Panc1 (cell line): ENCODE data around the gene CARMIL3. TPM values are rescaled to one million over a fixed set of nuclear protein-coding genes. Genes with fewer than 3 reads are reported as not detected.

Experiments used
- ATAC-seq: fragments of 200-7000 bp; cut with Tn5 transposase; 2 replicates; pipeline ENCODE4 v1.9.1; 2020; ENCODE audit warnings: mild to moderate bottlenecking, moderate library complexity
- BruUV-seq: library from RNA; stranded (reverse); fragments of 400-500 nt; replicated peaks from 2 replicates; lab custom pipeline; 2021; lab: Mats Ljungman, UMichigan
- CTCF ChIA-PET: fragments of 300-600 bp; sonication (Branson Sonifier 250); formaldehyde crosslinking; loops from one replicate; lab custom pipeline; 2022; ENCODE audit warnings: antibody characterized with exemption; lab: Charles Lee
- POLR2A ChIA-PET: fragments of 300-600 bp; sonication (Branson Sonifier 250); formaldehyde crosslinking; loops from one replicate; lab custom pipeline; 2022; ENCODE audit warnings: antibody characterized with exemption; lab: Charles Lee
- DNase-seq: peaks from one replicate; pipeline ENCODE4 v3.0.0-alpha.2; 2010; ENCODE audit warnings: low read depth, low spot score
- H3K27ac ChIP-seq: 2 replicates; pipeline ENCODE4 v1.5.1; 2011; ENCODE audit warnings: mild to moderate bottlenecking, low read length, inconsistent platforms
- H3K27me3 ChIP-seq: fragments of 200-500 bp; sonication (Bioruptor generic); 2 replicates; pipeline ENCODE4 v1.6.0; 2014; ENCODE audit warnings: low read length, inconsistent platforms; ENCODE audit not compliant: control insufficient read depth, insufficient read depth
- H3K36me3 ChIP-seq: fragments of 200-500 bp; sonication (Bioruptor generic); 2 replicates; pipeline ENCODE4 v1.5.1; 2014; ENCODE audit warnings: inconsistent platforms, mild to moderate bottlenecking, low read length, moderate library complexity; ENCODE audit not compliant: control insufficient read depth, insufficient read depth
- H3K4me1 ChIP-seq: 2 replicates; pipeline ENCODE4 v1.5.1; 2011; ENCODE audit warnings: inconsistent platforms, mild to moderate bottlenecking, low read length, moderate library complexity; ENCODE audit not compliant: control insufficient read depth, insufficient read depth
- H3K4me3 ChIP-seq, 2 experiments: 2 replicates each; pipeline ENCODE4 v1.5.1; 2011 to 2012; ENCODE audit warnings: low read depth in 2 of 2, low read length in 2 of 2, mild to moderate bottlenecking in 2 of 2, inconsistent platforms in 1 of 2, moderate library complexity in 1 of 2
- H3K9me3 ChIP-seq: fragments of 200-500 bp; sonication (Bioruptor generic); 2 replicates; pipeline ENCODE4 v1.5.1; 2014; ENCODE audit warnings: low read depth, mild to moderate bottlenecking, inconsistent platforms, low read length, moderate library complexity; ENCODE audit not compliant: control insufficient read depth, insufficient read depth
- POLR2AphosphoS5 ChIP-seq: IDR thresholded peaks from 2 replicates; pipeline ENCODE4 v1.6.1; 2012; ENCODE audit warnings: mild to moderate bottlenecking, low read depth, low read length, moderate library complexity
- SIN3A ChIP-seq: IDR thresholded peaks from 2 replicates; pipeline ENCODE4 v1.6.1; 2012; ENCODE audit warnings: low read depth, mild to moderate bottlenecking, low read length, moderate library complexity, borderline replicate concordance; ENCODE audit not compliant: insufficient read depth
- TCF7L2 ChIP-seq: IDR thresholded peaks from 2 replicates; pipeline ENCODE4 v1.6.1; 2011; ENCODE audit warnings: mild to moderate bottlenecking, low read depth, low read length, inconsistent platforms
- in situ Hi-C: cut with HindIII; loops from 2 replicates; pipeline ENCODE4 v1.10.0; 2016; ENCODE audit warnings: low sequenced_read_pairs, low pct_unique_long_range_greater_than_20kb
- intact Hi-C: fragments of 100-400 bp; cut with micrococcal nuclease; formaldehyde crosslinking; loops from one replicate; pipeline ENCODE4 v1.10.0; 2022; ENCODE audit not compliant: unreplicated experiment
- total RNA-seq: library from RNA; stranded (reverse); gene quantifications from one replicate; pipeline ENCODE4 v1.2.1, GENCODE V29; 2021; ENCODE audit not compliant: unreplicated experiment
- TF ChIP-seq, protein P1 (sequence below): fragments of 450-650 bp; IDR thresholded peaks from 2 replicates; pipeline ENCODE4 v1.5.1; 2017; ENCODE audit warnings: mild to moderate bottlenecking
- TF ChIP-seq, protein P2 (sequence below), 2 experiments: IDR thresholded peaks; 2 replicates each; pipeline ENCODE4 v1.6.1; 2011 to 2012; ENCODE audit warnings: low read depth in 2 of 2, control low read depth in 1 of 2, low read length in 1 of 2, mild to moderate bottlenecking in 1 of 2, moderate library complexity in 1 of 2; ENCODE audit not compliant: insufficient read depth in 1 of 2

CARMIL3 gene
- total RNA-seq, 1 experiment from 2014 or later: 0.15 TPM

GRCh38 chr14:24080142-24080530 is 28.3 kb downstream of the CARMIL3 start:
- no TSS peak for BruUV-seq
- H3K9me3 ChIP-seq: no peaks in the 10 kb centered on the region
- POLR2A ChIA-PET: no interaction called here
- H3K27me3 ChIP-seq: no peaks in the 10 kb centered on the region
- CTCF ChIA-PET: interaction anchor here (1.5 kb wide), 1 partner anchor 22 kb away, joined by 6 read pairs; no protein-coding TSS in a partner anchor
- intact Hi-C loops: no loop called here
- H3K4me1 ChIP-seq: peaks cover 9% of the 10 kb centered on the region; the same call in 1 of the 2 replicates
- no peak overlapping the region for H3K27ac ChIP-seq
- H3K4me3 ChIP-seq: no peak overlapping the region
- DNase-seq: no peak
- no peak for ATAC-seq
- H3K36me3 ChIP-seq: no peaks in the 10 kb centered on the region; the same call in 1 of the 2 replicates
- in situ Hi-C loops: no loop called here
- TF ChIP-seq SIN3A (no peak), POLR2AphosphoS5 (no peak), TCF7L2 (no peak)
- TF ChIP-seq, protein P1, sequence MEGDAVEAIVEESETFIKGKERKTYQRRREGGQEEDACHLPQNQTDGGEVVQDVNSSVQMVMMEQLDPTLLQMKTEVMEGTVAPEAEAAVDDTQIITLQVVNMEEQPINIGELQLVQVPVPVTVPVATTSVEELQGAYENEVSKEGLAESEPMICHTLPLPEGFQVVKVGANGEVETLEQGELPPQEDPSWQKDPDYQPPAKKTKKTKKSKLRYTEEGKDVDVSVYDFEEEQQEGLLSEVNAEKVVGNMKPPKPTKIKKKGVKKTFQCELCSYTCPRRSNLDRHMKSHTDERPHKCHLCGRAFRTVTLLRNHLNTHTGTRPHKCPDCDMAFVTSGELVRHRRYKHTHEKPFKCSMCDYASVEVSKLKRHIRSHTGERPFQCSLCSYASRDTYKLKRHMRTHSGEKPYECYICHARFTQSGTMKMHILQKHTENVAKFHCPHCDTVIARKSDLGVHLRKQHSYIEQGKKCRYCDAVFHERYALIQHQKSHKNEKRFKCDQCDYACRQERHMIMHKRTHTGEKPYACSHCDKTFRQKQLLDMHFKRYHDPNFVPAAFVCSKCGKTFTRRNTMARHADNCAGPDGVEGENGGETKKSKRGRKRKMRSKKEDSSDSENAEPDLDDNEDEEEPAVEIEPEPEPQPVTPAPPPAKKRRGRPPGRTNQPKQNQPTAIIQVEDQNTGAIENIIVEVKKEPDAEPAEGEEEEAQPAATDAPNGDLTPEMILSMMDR: no peak
- TF ChIP-seq, protein P2, sequence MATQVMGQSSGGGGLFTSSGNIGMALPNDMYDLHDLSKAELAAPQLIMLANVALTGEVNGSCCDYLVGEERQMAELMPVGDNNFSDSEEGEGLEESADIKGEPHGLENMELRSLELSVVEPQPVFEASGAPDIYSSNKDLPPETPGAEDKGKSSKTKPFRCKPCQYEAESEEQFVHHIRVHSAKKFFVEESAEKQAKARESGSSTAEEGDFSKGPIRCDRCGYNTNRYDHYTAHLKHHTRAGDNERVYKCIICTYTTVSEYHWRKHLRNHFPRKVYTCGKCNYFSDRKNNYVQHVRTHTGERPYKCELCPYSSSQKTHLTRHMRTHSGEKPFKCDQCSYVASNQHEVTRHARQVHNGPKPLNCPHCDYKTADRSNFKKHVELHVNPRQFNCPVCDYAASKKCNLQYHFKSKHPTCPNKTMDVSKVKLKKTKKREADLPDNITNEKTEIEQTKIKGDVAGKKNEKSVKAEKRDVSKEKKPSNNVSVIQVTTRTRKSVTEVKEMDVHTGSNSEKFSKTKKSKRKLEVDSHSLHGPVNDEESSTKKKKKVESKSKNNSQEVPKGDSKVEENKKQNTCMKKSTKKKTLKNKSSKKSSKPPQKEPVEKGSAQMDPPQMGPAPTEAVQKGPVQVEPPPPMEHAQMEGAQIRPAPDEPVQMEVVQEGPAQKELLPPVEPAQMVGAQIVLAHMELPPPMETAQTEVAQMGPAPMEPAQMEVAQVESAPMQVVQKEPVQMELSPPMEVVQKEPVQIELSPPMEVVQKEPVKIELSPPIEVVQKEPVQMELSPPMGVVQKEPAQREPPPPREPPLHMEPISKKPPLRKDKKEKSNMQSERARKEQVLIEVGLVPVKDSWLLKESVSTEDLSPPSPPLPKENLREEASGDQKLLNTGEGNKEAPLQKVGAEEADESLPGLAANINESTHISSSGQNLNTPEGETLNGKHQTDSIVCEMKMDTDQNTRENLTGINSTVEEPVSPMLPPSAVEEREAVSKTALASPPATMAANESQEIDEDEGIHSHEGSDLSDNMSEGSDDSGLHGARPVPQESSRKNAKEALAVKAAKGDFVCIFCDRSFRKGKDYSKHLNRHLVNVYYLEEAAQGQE (IDR thresholded peaks at IDR 0.05; ENCODE audit: insufficient read depth in 1 of 2, low read depth in 2 of 2, low read length in 1 of 2): no peak

DNA sequence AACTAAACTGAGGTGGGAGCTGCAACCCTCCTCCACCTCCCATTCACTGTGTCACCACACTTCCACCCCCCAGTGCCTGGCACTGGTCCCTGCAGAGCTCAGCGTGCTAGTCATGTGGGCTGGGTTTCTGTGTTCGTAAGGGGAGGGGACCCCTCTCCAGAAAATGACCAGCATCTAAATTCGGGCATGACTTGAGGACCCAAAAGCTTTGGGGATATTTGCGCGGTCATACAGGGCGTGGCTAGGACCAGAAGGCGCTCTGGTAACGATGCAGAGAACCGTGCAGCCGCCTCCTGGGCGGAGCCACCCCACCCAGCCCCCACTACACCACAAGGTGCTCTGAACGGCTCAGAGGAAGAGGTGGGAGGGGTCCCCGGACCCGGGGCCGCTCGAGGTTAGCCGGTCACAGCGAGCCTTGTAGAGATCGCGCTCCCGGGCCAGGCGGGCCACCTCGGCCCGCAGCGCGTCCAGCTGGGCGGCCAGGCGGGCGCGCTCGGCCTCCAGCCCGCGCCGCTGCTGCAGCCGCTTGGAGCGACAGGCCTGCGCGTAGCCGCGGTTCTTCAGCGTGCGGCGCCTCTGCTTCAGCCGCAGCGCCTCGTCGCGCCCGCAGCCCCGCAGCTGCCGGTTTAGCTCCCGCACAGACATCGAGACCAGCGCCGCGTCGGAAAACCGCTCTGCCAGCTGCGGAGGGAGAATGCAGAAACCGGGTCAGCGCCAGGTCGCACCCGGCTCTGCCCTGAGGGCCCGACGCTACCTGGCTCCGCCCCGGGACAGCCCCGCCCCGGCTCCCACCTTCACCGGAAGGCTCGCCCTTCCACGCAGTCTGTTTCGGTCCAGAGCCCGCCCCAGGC is 29.3 kb downstream of the CARMIL3 start:
- TF ChIP-seq, protein P2 (IDR thresholded peaks at IDR 0.05; ENCODE audit: insufficient read depth in 1 of 2, low read depth in 2 of 2, low read length in 1 of 2): 0 out of 4 replicates have a peak, but pooled peaks of 1 of the 2 experiments have one; percentile 25
- TF ChIP-seq, protein P1: no peak
- TF ChIP-seq TCF7L2 (no peak), POLR2AphosphoS5 (no peak), SIN3A (0 out of 2 replicates have a peak, but pooled peaks have one; percentile 59)
- no peaks in the 10 kb centered on the region for H3K9me3 ChIP-seq
- peak overlapping the region; percentile 55 to 64 for H3K4me3 ChIP-seq
- CTCF ChIA-PET: interaction anchor here (0.9 to 1.5 kb wide), 3 partner anchors 10 to 27 kb away, joined by 3 to 6 read pairs (median 5); no protein-coding TSS in a partner anchor
- H3K27me3 ChIP-seq: no peaks in the 10 kb centered on the region
- DNase-seq (no peak), ATAC-seq (peak; percentile 94)
- no TSS peak for BruUV-seq
- POLR2A ChIA-PET: no interaction called here
- H3K4me1 ChIP-seq: peaks cover 9% of the 10 kb centered on the region; the same call in 1 of the 2 replicates
- intact Hi-C loops (no loop called here), in situ Hi-C loops (no loop called here)
- H3K27ac ChIP-seq: peak overlapping the region; percentile 70; the same call in 1 of the 2 replicates
- H3K36me3 ChIP-seq: no peaks in the 10 kb centered on the region; the same call in 1 of the 2 replicates
